Adrenal gland (tissue), 5 donors: Measurements from ENCODE around the gene ALX4.

ENCODE experiments used
- CTCF ChIP-seq, 6 experiments: fragments of 450-650 bp in 4 of 6; fragments of 200-600 bp in 2 of 6; sonication (generic) in 1 of 6; IDR thresholded peaks; 1 replicate in 5 of 6; 2 replicates in 1 of 6; pipeline versions ENCODE4 v1.5.1 to v1.8.0; 2016 to 2021; ENCODE audit warnings: antibody characterized with exemption in 6 of 6, mild to moderate bottlenecking in 2 of 6, moderate library complexity in 1 of 6
- POLR2A ChIP-seq, 2 donors: fragments of 450-650 bp; IDR thresholded peaks; one replicate each; pipeline ENCODE4 v1.6.1; 2017; ENCODE audit warnings: antibody characterized with exemption in 2 of 2, mild to moderate bottlenecking in 2 of 2, moderate library complexity in 1 of 2
- donor health status: DM: no; HTN: no; CAD: no.

DNA sequence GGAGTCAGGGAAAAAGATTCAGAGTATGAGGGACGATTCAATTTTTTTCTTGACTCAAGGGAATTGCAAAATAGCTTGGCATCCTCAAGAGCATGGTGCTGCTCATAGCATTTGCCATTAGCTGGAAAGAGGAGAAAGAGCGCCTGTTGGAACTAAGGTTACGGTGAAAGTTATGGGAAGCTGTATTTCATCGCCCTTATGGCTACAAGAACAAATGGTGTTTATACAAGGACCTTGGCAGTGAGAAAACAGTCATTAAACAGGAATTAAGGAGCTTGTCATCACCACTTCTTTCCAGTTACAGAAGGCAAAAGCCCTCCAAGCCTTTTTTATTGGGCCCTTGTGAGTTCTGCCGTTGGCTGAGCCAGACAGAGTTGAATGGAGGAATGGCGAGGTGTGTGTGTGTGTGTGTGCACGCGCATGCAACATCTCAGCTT, 74.2 kb downstream of the ALX4 start:
- no peak for TF ChIP-seq POLR2A (IDR thresholded peaks at IDR 0.05)
- TF ChIP-seq CTCF (IDR thresholded peaks at IDR 0.05) = no peak
